Breast epithelium (tissue), 4 donors: Measurements from ENCODE around the gene SNTB2. TPM values are rescaled to one million over a fixed set of nuclear protein-coding genes. Genes with fewer than 3 reads are reported as not detected.

ENCODE experiments used
- DNase-seq, 2 donors: peaks; one replicate each; pipeline ENCODE4 v3.0.0-alpha.2; 2019; ENCODE audit warnings: low spot score in 2 of 2
- H3K27ac ChIP-seq, 2 donors: fragments of 200-600 bp; sonication (generic) in 1 of 2; one replicate each; pipeline ENCODE4 v1.5.1; 2016 to 2019; ENCODE audit warnings: mild to moderate bottlenecking in 1 of 2
- H3K27me3 ChIP-seq, 2 donors: fragments of 200-600 bp; sonication (generic) in 1 of 2; one replicate each; pipeline versions ENCODE4 v1.5.1 to v1.6.0; 2017 to 2019; ENCODE audit warnings: control low read depth in 1 of 2, mild to moderate bottlenecking in 1 of 2
- H3K36me3 ChIP-seq: fragments of 200-600 bp; one replicate; pipeline ENCODE4 v1.5.1; 2019
- H3K4me1 ChIP-seq, 2 donors: fragments of 200-600 bp; sonication (generic); one replicate each; pipeline ENCODE4 v1.5.1; 2016 to 2019; ENCODE audit warnings: control low read depth in 1 of 2
- H3K4me3 ChIP-seq, 3 donors: fragments of 200-600 bp; sonication (generic); 1 replicate in 2 of 3; 2 replicates in 1 of 3; pipeline ENCODE4 v1.5.1; 2016 to 2019; ENCODE audit warnings: mild to moderate bottlenecking in 3 of 3, moderate library complexity in 2 of 3
- H3K9me3 ChIP-seq, 2 donors: fragments of 200-600 bp; sonication (generic) in 1 of 2; one replicate each; pipeline ENCODE4 v1.5.1; 2016 to 2019; ENCODE audit warnings: control low read depth in 1 of 2
- CTCF ChIP-seq, 3 donors: fragments of 450-650 bp; IDR thresholded peaks; one replicate each; pipeline ENCODE4 v1.5.1; 2016 to 2017; ENCODE audit warnings: antibody characterized with exemption in 3 of 3, mild to moderate bottlenecking in 3 of 3, moderate library complexity in 3 of 3
- POLR2A ChIP-seq: fragments of 450-650 bp; IDR thresholded peaks from one replicate; pipeline ENCODE4 v1.6.1; 2016; ENCODE audit warnings: antibody characterized with exemption, mild to moderate bottlenecking, moderate library complexity
- POLR2AphosphoS5 ChIP-seq, 3 donors: sonication (generic); formaldehyde crosslinking; IDR thresholded peaks; one replicate each; pipeline ENCODE4 v1.6.1; 2017; ENCODE audit warnings: antibody characterized with exemption in 3 of 3
- intact Hi-C: fragments of 100-400 bp; cut with DNase I; formaldehyde crosslinking; loops from one replicate; pipeline ENCODE4 v1.15.1; 2023; ENCODE audit warnings: low total_unique reads
- total RNA-seq, 3 donors: library from RNA; depleted of rRNA; stranded (reverse); fragments of >200 nt; gene quantifications; one replicate each; pipeline ENCODE4 v1.1.0, GENCODE V29; 2016

SNTB2 gene
- total RNA-seq, 3 donors from 2014 or later: 29.8 to 78.1 (median 36.6) TPM

- TF ChIP-seq CTCF (IDR thresholded peaks at IDR 0.05) (no peak), POLR2A (no peak), POLR2AphosphoS5 (IDR thresholded peaks at IDR 0.05) (no peak)
Observed at GRCh38 chr16:69204172-69204571, 17.2 kb downstream of the SNTB2 start.

DNA sequence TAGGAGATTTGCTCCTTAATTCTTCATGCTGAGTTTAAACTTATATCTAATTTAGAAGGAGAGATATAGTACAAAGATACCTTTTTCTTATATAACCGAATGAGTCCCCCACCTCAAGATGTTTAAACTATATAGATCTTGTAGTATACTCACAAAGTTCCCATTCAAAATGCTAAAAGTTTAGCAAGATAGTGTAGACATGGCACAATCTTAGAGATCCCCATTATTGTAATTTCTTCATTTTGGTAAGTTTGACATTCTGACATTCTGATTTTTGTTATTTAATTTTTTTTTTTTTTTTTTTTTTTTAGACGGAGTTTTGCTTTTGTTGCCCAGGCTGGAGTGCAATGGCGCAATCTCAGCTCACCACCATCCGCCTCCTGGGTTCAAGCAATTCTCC is 22.8 kb downstream of the SNTB2 start:
- no peak for DNase-seq
- H3K4me3 ChIP-seq: no peak overlapping the region
- H3K27me3 ChIP-seq: no peaks in the 10 kb centered on the region
- TF ChIP-seq CTCF (IDR thresholded peaks at IDR 0.05) (no peak), POLR2AphosphoS5 (IDR thresholded peaks at IDR 0.05) (no peak), POLR2A (no peak)
- H3K9me3 ChIP-seq: no peaks in the 10 kb centered on the region
- no peaks in the 10 kb centered on the region for H3K4me1 ChIP-seq
- intact Hi-C loops: no loop called here
- H3K36me3 ChIP-seq: no peaks in the 10 kb centered on the region
- H3K27ac ChIP-seq: no peak overlapping the region

More at GRCh38 chr16:69204172-69204571, 17.2 kb downstream of the SNTB2 start:
- H3K36me3 ChIP-seq: no peaks in the 10 kb centered on the region
- H3K9me3 ChIP-seq: no peaks in the 10 kb centered on the region
- no peak for DNase-seq
- H3K4me3 ChIP-seq: no peak overlapping the region
- H3K27me3 ChIP-seq: no peaks in the 10 kb centered on the region
- intact Hi-C loops: no loop called here
- H3K4me1 ChIP-seq: no peaks in the 10 kb centered on the region
- H3K27ac ChIP-seq: no peak overlapping the region

- no peaks in the 10 kb centered on the region for H3K27me3 ChIP-seq
- H3K27ac ChIP-seq: no peak overlapping the region
- H3K4me3 ChIP-seq: no peak overlapping the region
- no peak for DNase-seq
- intact Hi-C loops: no loop called here
- TF ChIP-seq CTCF (IDR thresholded peaks at IDR 0.05): no peak
- no peak for TF ChIP-seq POLR2A
- no peak for TF ChIP-seq POLR2AphosphoS5 (IDR thresholded peaks at IDR 0.05)
- no peaks in the 10 kb centered on the region for H3K9me3 ChIP-seq
- no peaks in the 10 kb centered on the region for H3K4me1 ChIP-seq
- no peaks in the 10 kb centered on the region for H3K36me3 ChIP-seq
Observed at GRCh38 chr16:69217433-69217832, 30.5 kb downstream of the SNTB2 start.

- Histone ChIP-seq H3K4me1 (no peaks in the 10 kb centered on the region), H3K9me3 (no peaks in the 10 kb centered on the region), H3K27me3 (no peaks in the 10 kb centered on the region), H3K36me3 (no peaks in the 10 kb centered on the region), H3K4me3 (no peak overlapping the region), H3K27ac (no peak overlapping the region)
- DNase-seq: no peak
- TF ChIP-seq POLR2A: no peak
- TF ChIP-seq CTCF (IDR thresholded peaks at IDR 0.05): no peak
- no peak for TF ChIP-seq POLR2AphosphoS5 (IDR thresholded peaks at IDR 0.05)
- intact Hi-C loops: no loop called here
Observed at GRCh38 chr16:69219279-69219678, 32.3 kb downstream of the SNTB2 start.

- no peak for DNase-seq
- Histone ChIP-seq H3K36me3 (no peaks in the 10 kb centered on the region), H3K27me3 (no peaks in the 10 kb centered on the region), H3K27ac (no peak overlapping the region), H3K4me1 (no peaks in the 10 kb centered on the region), H3K9me3 (no peaks in the 10 kb centered on the region), H3K4me3 (no peak overlapping the region)
- intact Hi-C loops: no loop called here
- TF ChIP-seq POLR2AphosphoS5 (IDR thresholded peaks at IDR 0.05) (no peak), POLR2A (no peak), CTCF (IDR thresholded peaks at IDR 0.05) (no peak)
Observed at GRCh38 chr16:69223882-69224281, 36.9 kb downstream of the SNTB2 start.
